Bronchial epithelial cell (primary cell): ENCODE measurements around the gene TLX3. TPM values are rescaled to one million over a fixed set of nuclear protein-coding genes. Genes with fewer than 3 reads are reported as not detected.
"Not testable (repeated sequence)": the region's sequence is repeated elsewhere in the genome, so short reads cannot be mapped to it uniquely, and the experiment has no call there.

ENCODE experiments used
- DNase-seq: peaks from one replicate; pipeline ENCODE4 v3.0.0-alpha.2; 2010; ENCODE audit warnings: low read depth
- FAIRE-seq: peaks from 2 replicates; lab custom pipeline; 2011; peaks lifted over from hg19 to GRCh38; lab: Jason Lieb, UNC
- H3K27me3 ChIP-seq: 2 replicates; pipeline ENCODE4 v1.5.1; 2011; ENCODE audit warnings: low read length; ENCODE audit not compliant: control insufficient read depth, insufficient read depth
- H3K36me3 ChIP-seq: 2 replicates; pipeline ENCODE4 v1.5.1; 2011; ENCODE audit warnings: low read length; ENCODE audit not compliant: control insufficient read depth, insufficient read depth
- H3K4me3 ChIP-seq: 2 replicates; pipeline ENCODE4 v1.5.1; 2011; ENCODE audit warnings: mild to moderate bottlenecking, low read depth, low read length, control low read depth
- total RNA-seq: library from RNA; depleted of rRNA; stranded (reverse); fragments of >200 nt; gene quantifications from 2 replicates; pipeline ENCODE4 v1.2.1, GENCODE V29; 2014
- TF ChIP-seq, protein P1 (sequence below): IDR thresholded peaks from 2 replicates; pipeline ENCODE4 v1.5.1; 2011; ENCODE audit warnings: mild to moderate bottlenecking, moderate library complexity, low read length, control low read depth, inconsistent platforms; ENCODE audit not compliant: insufficient read depth, severe bottlenecking

TLX3 gene
- total RNA-seq, 1 donor from 2014 or later, result not detected

DNA sequence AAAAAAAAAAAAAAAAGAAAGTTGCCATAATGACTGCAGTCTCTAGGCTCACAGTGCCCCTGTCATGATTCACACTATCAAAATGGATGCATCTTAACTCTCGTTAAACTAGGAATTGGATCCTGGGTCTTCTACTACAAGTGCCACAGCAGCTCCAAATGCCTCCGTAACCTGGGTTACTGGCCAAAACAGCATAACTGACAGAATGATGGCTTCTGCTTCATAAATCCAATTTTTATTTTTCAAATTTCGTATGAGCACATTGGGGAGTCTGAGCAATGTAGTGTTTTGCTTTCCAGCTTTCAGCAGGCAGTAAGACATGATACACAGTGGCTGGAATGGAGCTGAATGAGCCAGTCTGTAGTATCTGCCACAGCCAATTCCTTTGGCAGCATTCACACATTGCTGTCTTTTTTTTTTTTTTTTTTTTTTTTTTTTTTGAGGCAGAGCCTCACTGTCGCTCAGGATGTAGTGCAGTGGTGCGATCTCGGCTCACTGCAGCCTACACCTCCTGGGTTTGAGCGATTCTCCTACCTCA lies 42.6 kb downstream of the TLX3 start:
- DNase-seq (no peak), FAIRE-seq (no peak)
- Histone ChIP-seq H3K27me3 (no peaks in the 10 kb centered on the region), H3K36me3 (no peaks in the 10 kb centered on the region), H3K4me3 (no peak overlapping the region)
- TF ChIP-seq, protein P1, sequence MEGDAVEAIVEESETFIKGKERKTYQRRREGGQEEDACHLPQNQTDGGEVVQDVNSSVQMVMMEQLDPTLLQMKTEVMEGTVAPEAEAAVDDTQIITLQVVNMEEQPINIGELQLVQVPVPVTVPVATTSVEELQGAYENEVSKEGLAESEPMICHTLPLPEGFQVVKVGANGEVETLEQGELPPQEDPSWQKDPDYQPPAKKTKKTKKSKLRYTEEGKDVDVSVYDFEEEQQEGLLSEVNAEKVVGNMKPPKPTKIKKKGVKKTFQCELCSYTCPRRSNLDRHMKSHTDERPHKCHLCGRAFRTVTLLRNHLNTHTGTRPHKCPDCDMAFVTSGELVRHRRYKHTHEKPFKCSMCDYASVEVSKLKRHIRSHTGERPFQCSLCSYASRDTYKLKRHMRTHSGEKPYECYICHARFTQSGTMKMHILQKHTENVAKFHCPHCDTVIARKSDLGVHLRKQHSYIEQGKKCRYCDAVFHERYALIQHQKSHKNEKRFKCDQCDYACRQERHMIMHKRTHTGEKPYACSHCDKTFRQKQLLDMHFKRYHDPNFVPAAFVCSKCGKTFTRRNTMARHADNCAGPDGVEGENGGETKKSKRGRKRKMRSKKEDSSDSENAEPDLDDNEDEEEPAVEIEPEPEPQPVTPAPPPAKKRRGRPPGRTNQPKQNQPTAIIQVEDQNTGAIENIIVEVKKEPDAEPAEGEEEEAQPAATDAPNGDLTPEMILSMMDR, result no peak

DNA sequence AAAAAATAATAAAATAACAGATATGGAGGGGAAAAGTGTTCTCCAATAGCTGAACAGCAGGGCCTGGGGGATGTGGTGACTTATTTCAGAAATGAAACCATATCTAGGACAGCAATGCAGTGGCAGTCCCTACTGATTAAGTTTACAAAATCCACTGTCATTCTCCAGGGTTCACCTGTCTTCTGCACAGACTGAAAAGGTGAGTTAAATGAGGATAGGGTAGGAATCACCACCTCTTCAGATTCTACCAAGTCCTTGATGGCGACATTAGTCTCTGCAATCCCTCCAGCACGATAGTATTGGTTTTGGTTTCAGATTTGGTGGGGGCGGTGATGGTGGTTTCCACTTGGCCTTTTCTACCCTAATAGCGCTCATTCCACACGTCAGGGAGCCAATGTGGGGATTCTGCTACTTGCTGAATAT lies 46.3 kb downstream of the TLX3 start:
- Histone ChIP-seq H3K36me3 (no peaks in the 10 kb centered on the region), H3K4me3 (no peak overlapping the region), H3K27me3 (no peaks in the 10 kb centered on the region)
- TF ChIP-seq, protein P1, result no peak
- no peak for DNase-seq
- FAIRE-seq, result no peak

DNA sequence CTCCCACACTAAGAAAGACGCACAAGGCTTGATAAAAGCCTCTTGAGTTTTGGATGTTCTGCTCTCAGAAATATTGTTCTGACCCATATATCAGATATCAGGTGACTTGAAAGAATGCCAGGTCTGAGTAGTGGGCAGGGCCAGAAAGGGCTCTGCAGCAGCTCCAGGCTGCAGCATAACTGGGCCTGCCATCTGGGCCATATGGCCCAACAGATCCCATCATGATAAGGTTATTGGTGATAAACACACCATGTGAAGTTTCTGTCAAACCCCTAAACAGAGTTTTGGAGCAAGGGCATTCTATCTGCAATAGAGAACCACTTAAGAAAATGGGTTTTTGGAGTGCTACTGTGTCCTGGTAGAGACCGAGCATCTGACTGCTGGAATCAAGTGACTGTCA lies 48.8 kb downstream of the TLX3 start:
- no peaks in the 10 kb centered on the region for H3K36me3 ChIP-seq
- H3K4me3 ChIP-seq, result no peak overlapping the region
- FAIRE-seq (no peak), DNase-seq (no peak)
- no peaks in the 10 kb centered on the region for H3K27me3 ChIP-seq
- TF ChIP-seq, protein P1, result no peak

DNA sequence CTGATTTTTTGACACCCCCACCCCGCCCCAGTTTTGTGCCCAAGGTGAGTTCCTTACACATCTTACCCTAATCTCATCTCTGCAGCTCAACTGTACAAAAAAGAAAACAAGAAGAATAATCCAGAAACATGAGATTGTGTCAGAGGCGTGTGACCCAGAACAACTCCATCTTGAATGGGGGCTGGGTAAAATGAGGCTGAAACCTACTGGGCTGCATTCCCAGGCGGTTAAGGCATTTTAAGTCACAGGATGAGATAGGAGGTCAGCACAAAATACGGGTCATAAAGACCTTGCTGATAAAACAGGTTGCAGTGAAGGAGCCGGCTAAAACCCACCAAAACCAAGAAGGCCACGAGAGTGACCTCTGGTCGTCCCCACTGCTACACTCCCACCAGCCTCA lies 52.1 kb downstream of the TLX3 start:
- not testable (repeated sequence) for H3K36me3 ChIP-seq, H3K4me3 ChIP-seq, DNase-seq, H3K27me3 ChIP-seq, FAIRE-seq

Other genes starting within 250 kb of the TLX3 start
- 1,055 and 2,049 TPM in 2 replicates for gene NPM1, start 78.6 kb downstream of the TLX3 start, total RNA-seq
- under 0.01 TPM in 1 of 2 replicates, not detected in the other for gene FGF18, start 110.4 kb downstream of the TLX3 start, total RNA-seq